SH-SY5Y (cell line): ENCODE data around the gene KIRREL2.

ENCODE experiments used
- GATA2 ChIP-seq: IDR thresholded peaks from 2 replicates; pipeline ENCODE4 v1.6.1; 2011; ENCODE audit warnings: mild to moderate bottlenecking, low read depth, low read length
- GATA3 ChIP-seq: IDR thresholded peaks from 2 replicates; pipeline ENCODE4 v1.6.1; 2011; ENCODE audit warnings: low read depth, mild to moderate bottlenecking, low read length, moderate library complexity

DNA sequence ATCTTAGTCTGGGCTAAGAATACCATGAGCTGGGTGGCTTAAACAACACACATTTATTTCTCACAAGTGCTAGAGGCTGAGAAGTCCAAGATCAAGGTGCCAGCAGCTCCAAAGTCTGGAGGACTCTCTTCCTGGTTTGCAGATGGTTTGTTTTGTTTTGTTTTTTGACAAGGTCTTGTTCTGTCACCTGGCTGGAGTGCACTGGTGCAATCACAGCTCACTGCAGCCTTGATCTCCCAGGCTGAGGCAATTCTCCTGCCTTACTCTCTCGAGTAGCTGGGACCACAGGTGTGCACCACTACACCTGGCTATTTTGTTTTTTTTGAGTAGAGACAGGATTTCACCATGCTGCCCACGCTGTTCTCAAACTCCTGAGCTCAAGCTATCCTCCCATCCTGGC lies 27.2 kb downstream of the KIRREL2 start:
- no peak for TF ChIP-seq GATA3
- TF ChIP-seq GATA2, result no peak
